D721Med (cell line): ENCODE data around the gene UNC93A.

Source experiments
- DNase-seq: peaks from one replicate; pipeline ENCODE4 v3.0.0; 2011; ENCODE audit warnings: low spot score; ENCODE audit not compliant: insufficient read length
- FAIRE-seq: peaks from 2 replicates; lab custom pipeline; 2011; peaks lifted over from hg19 to GRCh38; lab: Jason Lieb, UNC
- TF ChIP-seq, protein P1 (sequence below): IDR thresholded peaks from 2 replicates; pipeline ENCODE4 v1.5.1; 2012; ENCODE audit warnings: mild to moderate bottlenecking, control low read depth; ENCODE audit not compliant: insufficient read depth; ENCODE audit errors: missing control alignments

The UNC93A gene

DNA sequence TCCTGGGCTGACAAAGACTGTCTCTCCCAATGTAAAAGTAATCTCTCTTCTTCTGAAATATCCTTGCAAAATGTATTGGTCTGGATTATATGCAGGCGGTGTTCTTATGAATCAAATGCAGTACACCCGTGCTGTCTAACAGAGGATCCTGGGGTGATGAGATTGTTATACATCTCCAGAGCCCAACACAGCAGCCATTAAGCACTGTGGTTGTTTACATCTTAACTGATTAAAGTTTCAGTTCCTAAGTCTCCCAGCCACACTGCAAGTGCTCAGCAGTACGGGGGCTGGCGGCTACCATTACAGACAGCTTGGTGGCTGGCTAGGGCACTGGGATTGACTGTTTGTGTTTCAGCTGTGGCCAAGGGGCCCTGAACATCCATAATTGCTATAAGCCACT lies 7.0 kb downstream of the UNC93A start:
- TF ChIP-seq, protein P1, sequence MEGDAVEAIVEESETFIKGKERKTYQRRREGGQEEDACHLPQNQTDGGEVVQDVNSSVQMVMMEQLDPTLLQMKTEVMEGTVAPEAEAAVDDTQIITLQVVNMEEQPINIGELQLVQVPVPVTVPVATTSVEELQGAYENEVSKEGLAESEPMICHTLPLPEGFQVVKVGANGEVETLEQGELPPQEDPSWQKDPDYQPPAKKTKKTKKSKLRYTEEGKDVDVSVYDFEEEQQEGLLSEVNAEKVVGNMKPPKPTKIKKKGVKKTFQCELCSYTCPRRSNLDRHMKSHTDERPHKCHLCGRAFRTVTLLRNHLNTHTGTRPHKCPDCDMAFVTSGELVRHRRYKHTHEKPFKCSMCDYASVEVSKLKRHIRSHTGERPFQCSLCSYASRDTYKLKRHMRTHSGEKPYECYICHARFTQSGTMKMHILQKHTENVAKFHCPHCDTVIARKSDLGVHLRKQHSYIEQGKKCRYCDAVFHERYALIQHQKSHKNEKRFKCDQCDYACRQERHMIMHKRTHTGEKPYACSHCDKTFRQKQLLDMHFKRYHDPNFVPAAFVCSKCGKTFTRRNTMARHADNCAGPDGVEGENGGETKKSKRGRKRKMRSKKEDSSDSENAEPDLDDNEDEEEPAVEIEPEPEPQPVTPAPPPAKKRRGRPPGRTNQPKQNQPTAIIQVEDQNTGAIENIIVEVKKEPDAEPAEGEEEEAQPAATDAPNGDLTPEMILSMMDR: no peak
- FAIRE-seq (no peak), DNase-seq (no peak)

DNA sequence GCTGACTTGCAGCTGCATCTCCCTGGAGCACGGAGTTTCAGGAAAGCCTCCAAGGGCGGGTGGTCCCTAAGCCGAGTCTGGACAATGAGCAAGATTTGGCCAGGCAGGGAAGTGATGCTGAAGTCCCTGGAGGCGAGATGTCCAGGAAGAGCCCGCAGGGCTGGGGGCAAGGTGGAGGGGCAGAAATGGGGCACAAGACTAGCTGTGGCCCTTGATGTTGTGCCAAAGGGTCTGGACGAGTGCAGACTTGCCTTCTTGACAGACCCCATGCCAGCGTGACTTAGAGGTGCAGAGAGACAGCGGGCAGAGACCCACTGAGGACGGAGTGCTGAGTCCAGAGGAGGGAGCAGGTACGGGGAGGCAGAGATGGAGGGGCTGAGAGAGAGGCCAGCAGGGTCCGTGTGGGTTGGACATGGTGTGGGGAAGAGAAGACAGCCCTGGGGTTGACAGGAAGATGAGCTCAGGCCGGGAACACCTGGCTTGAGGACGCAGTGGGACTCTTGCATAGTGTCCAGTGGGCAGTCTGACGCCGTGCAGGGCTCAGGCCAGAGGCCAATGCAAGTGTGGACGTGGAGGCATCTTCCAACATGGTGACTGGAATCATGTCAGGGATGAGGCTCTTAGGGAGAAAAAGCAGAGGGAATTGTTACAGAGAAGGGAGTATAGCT lies 8.7 kb downstream of the UNC93A start:
- DNase-seq (no peak), FAIRE-seq (no peak)
- TF ChIP-seq, protein P1: no peak

DNA sequence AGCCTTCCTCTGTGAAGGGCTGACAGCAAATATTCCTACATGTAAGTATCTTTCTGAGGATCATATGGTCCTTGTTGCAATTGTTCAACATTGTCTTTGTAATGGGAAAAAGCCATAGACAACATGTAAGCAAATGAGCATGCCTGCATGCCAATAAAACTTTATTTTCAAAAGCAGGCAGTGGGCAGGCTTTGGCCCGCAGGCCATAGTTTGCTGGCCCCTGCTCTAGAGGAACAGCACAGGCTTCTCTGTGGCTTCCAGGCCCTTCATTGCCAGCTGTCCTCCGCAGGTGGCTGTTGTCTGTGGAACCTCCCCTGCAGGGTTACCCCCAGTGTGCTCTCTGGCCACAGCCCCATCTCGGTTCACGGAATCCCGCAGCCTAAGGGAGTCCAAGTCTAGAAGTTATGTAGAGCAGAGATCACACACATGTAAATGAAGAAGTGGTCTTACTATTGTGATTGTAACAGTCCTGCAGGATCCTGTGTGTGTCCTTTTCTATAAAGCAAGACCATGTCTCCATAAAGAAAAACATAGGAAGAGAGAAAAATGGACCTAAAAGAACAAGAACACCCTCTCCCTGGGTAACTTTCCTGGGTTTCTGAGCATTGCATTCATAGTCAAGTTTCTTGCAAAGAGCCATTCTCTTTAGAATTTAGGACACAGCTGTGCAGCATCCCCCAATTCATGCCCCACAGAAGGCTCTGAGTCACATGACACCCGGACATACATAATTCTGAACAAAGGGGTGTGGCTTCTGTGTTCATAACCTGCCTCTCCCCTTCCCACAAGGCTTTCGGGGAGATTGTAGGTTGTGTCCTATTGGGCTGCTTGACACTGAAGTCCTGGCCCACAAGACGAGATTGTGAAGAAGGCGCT lies 10.0 kb downstream of the UNC93A start:
- TF ChIP-seq, protein P1: no peak
- DNase-seq (no peak), FAIRE-seq (no peak)

DNA sequence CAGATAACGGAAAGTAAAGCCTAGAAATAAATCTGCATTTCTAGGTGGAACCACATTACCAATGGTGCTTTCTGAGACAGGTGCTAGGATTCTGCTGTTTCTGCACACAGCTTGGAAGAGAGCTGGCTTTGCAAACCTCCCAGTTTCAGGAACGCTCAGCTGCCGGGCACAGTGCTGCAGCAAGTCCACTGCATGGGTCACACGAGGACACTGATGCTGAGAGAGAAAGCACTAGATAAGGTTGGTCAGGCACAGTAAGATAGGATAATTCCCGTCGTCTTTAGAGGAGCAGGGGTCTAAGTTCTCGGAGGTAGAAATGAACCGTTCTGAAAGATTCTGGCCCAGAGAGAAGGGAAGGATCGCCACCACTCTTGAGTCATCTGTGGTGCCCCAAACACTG lies 11.0 kb downstream of the UNC93A start:
- FAIRE-seq (no peak), DNase-seq (no peak)
- TF ChIP-seq, protein P1: no peak

DNA sequence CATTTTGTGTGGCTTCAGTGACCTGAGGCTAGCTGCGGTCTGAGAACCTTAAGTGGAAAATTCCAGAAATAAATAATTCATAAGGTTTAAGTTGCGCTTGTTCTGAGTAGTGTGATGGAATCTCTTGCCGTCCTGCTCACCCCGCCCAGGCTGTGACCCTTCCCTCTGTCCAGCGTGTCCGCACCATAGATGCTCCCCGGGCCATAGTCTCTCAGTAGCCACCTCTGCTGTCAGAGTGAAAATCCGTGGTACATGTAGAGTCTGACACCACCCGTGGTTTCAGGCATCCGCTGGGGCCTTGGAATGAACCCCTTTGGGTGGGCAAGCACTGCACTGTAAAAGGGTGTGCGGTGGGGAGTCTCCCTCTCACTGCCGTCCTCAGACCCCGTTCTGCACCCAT lies 11.7 kb downstream of the UNC93A start:
- no peak for FAIRE-seq
- TF ChIP-seq, protein P1: no peak
- no peak for DNase-seq

DNA sequence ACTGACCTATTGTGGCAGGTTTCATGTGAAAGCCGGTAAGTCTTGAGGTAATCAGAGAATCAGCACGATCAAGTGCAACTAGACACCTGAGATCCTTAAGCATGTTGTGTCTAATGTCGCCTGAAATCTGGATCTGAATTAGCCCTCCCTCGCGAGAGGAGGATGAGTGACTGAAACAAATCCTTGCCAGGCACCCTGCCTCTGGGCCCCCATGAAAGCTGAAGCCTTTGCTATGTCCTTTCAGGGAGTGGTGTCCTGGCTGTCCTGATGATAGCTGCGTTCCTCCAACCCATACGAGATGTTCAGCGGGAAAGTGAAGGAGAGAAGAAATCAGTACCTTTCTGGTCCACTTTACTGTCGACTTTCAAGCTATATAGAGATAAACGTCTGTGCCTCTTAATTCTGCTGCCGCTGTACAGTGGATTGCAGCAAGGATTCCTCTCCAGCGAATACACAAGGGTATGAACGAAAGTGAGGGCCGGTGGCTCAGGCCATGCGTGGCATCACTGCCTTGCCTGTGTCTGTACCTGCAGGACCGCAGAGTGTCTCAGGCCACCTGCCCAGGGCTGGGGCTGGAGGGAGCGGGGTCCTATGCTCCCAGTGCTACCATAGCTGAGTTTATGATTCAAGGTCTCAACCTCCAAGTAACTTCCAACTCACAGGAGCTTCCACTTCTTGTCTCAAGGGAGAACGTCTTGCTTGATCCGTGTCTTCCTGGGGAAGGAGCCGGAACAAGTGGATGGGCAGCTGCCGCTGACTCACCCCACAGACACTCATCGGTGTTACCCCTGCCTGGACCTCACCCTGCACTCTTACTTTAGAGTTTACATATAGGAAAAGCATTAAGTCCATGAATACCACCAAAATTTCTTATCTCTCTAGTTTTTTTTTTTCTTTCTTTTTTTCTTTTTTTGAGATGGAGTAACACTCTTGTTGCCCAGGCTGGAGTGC lies 12.8 kb downstream of the UNC93A start:
- DNase-seq (no peak), FAIRE-seq (no peak)
- TF ChIP-seq, protein P1: no peak
